ENCODE data around the gene CD9. TPM values are rescaled to one million over a fixed set of nuclear protein-coding genes. Genes with fewer than 3 reads are reported as not detected.

The CD9 gene
- total RNA-seq, 1 donor from 2014 or later, result 6.0 TPM

- H3K4me3 Mint-ChIP-seq (ENCODE audit: low read depth), result no peak overlapping the region
- no peaks in the 10 kb centered on the region for H3K9me3 Mint-ChIP-seq (ENCODE audit: low read depth)
- no peaks in the 10 kb centered on the region for H3K36me3 Mint-ChIP-seq (ENCODE audit: insufficient read depth)
- TF ChIP-seq, protein P1, sequence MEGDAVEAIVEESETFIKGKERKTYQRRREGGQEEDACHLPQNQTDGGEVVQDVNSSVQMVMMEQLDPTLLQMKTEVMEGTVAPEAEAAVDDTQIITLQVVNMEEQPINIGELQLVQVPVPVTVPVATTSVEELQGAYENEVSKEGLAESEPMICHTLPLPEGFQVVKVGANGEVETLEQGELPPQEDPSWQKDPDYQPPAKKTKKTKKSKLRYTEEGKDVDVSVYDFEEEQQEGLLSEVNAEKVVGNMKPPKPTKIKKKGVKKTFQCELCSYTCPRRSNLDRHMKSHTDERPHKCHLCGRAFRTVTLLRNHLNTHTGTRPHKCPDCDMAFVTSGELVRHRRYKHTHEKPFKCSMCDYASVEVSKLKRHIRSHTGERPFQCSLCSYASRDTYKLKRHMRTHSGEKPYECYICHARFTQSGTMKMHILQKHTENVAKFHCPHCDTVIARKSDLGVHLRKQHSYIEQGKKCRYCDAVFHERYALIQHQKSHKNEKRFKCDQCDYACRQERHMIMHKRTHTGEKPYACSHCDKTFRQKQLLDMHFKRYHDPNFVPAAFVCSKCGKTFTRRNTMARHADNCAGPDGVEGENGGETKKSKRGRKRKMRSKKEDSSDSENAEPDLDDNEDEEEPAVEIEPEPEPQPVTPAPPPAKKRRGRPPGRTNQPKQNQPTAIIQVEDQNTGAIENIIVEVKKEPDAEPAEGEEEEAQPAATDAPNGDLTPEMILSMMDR (IDR thresholded peaks at IDR 0.05; ENCODE audit: unreplicated experiment), result no peak
- no peaks in the 10 kb centered on the region for H3K4me1 Mint-ChIP-seq (ENCODE audit: low read depth)
- H3K27ac Mint-ChIP-seq, result no peak overlapping the region
- peaks cover 3% of the 10 kb centered on the region for H3K27me3 Mint-ChIP-seq
- no peak for DNase-seq (ENCODE audit: low spot score, unreplicated experiment)
Measured at GRCh38 chr12:6171409-6172015, 28.7 kb upstream of the CD9 start.

DNA sequence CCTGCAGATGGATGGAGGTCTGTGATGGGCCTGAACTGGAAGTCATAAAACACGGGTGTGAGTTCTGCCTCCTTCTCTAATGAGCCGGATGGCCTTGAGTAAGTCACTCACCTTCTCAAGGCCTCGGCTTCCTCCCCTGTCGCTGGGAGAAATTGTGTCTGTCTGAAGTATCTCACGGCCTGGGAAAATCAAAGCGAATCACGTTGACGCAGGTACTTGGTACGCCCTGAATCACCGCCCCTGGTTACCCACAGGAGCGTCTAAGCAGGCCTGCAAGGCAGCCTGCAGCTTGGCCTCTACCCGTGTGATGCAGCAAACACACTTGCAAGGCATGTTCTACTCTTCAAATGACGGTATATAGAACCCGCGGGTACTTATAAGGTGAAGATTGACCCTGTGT lies 28.1 kb upstream of the CD9 start:
- Mint-ChIP-seq H3K4me3 (ENCODE audit: low read depth) (no peak overlapping the region), H3K4me1 (ENCODE audit: low read depth) (no peaks in the 10 kb centered on the region), H3K9me3 (ENCODE audit: low read depth) (no peaks in the 10 kb centered on the region), H3K36me3 (ENCODE audit: insufficient read depth) (no peaks in the 10 kb centered on the region), H3K27me3 (peaks cover 3% of the 10 kb centered on the region), H3K27ac (no peak overlapping the region)
- no peak for DNase-seq (ENCODE audit: low spot score, unreplicated experiment)
- TF ChIP-seq, protein P1 (IDR thresholded peaks at IDR 0.05; ENCODE audit: unreplicated experiment), result no peak

GRCh38 chr12:6172862-6173261 lies 27.3 kb upstream of the CD9 start:
- no peak overlapping the region for H3K27ac Mint-ChIP-seq
- DNase-seq (ENCODE audit: low spot score, unreplicated experiment), result no peak
- H3K9me3 Mint-ChIP-seq (ENCODE audit: low read depth), result no peaks in the 10 kb centered on the region
- peaks cover 3% of the 10 kb centered on the region for H3K27me3 Mint-ChIP-seq
- no peak overlapping the region for H3K4me3 Mint-ChIP-seq (ENCODE audit: low read depth)
- H3K36me3 Mint-ChIP-seq (ENCODE audit: insufficient read depth), result no peaks in the 10 kb centered on the region
- TF ChIP-seq, protein P1 (IDR thresholded peaks at IDR 0.05; ENCODE audit: unreplicated experiment), result no peak
- no peaks in the 10 kb centered on the region for H3K4me1 Mint-ChIP-seq (ENCODE audit: low read depth)

- H3K27ac Mint-ChIP-seq, result no peak overlapping the region
Measured at GRCh38 chr12:6177642-6178358, 22.4 kb upstream of the CD9 start.

GRCh38 chr12:6178981-6179761 lies 21.0 kb upstream of the CD9 start:
- Mint-ChIP-seq H3K27me3 (peaks cover 8% of the 10 kb centered on the region), H3K4me3 (ENCODE audit: low read depth) (no peak overlapping the region), H3K27ac (peak overlapping the region; percentile 27), H3K36me3 (ENCODE audit: insufficient read depth) (no peaks in the 10 kb centered on the region), H3K4me1 (ENCODE audit: low read depth) (peaks cover 13% of the 10 kb centered on the region), H3K9me3 (ENCODE audit: low read depth) (no peaks in the 10 kb centered on the region)
- no peak for DNase-seq (ENCODE audit: low spot score, unreplicated experiment)
- TF ChIP-seq, protein P1 (IDR thresholded peaks at IDR 0.05; ENCODE audit: unreplicated experiment), result peak; percentile 34

More at GRCh38 chr12:6177642-6178358, 22.4 kb upstream of the CD9 start:
- DNase-seq (ENCODE audit: low spot score, unreplicated experiment), result no peak
- peaks cover 8% of the 10 kb centered on the region for H3K27me3 Mint-ChIP-seq
- H3K4me1 Mint-ChIP-seq (ENCODE audit: low read depth), result peaks cover 13% of the 10 kb centered on the region
- H3K36me3 Mint-ChIP-seq (ENCODE audit: insufficient read depth), result no peaks in the 10 kb centered on the region
- no peaks in the 10 kb centered on the region for H3K9me3 Mint-ChIP-seq (ENCODE audit: low read depth)
- TF ChIP-seq, protein P1 (IDR thresholded peaks at IDR 0.05; ENCODE audit: unreplicated experiment), result no peak
- no peak overlapping the region for H3K4me3 Mint-ChIP-seq (ENCODE audit: low read depth)

Measured in progenitor cell of endocrine pancreas (in vitro differentiated cells).